ENCODE data around the gene NDUFV2.
A peak's percentile ranks its signal among the peaks of the same experiment; 100 is the strongest.

The NDUFV2 gene

DNA sequence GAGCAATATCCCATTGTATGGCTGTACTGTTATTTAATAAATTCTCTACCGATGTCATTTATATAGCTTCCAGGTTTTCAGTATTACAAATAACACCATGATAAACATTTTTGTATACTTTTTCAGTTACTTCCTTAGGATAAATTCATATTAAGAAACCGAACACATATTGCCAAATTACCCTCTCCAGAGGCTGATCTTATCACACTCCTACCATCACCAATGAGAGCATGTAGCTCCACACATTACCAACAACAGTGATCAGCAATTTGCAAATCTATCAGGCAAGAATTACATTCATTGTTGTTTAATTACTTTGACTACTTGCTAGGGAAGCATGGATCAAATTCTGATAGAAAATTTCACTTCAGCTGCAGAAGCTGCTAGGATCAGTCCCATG lies 5.8 kb upstream of the NDUFV2 start:
- no peak for DNase-seq (ENCODE audit: low spot score)
- no peak overlapping the region for H3K27ac ChIP-seq
- H3K4me3 ChIP-seq, result no peak overlapping the region
- TF ChIP-seq, protein P1, sequence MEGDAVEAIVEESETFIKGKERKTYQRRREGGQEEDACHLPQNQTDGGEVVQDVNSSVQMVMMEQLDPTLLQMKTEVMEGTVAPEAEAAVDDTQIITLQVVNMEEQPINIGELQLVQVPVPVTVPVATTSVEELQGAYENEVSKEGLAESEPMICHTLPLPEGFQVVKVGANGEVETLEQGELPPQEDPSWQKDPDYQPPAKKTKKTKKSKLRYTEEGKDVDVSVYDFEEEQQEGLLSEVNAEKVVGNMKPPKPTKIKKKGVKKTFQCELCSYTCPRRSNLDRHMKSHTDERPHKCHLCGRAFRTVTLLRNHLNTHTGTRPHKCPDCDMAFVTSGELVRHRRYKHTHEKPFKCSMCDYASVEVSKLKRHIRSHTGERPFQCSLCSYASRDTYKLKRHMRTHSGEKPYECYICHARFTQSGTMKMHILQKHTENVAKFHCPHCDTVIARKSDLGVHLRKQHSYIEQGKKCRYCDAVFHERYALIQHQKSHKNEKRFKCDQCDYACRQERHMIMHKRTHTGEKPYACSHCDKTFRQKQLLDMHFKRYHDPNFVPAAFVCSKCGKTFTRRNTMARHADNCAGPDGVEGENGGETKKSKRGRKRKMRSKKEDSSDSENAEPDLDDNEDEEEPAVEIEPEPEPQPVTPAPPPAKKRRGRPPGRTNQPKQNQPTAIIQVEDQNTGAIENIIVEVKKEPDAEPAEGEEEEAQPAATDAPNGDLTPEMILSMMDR (IDR thresholded peaks at IDR 0.05), result no peak

DNA sequence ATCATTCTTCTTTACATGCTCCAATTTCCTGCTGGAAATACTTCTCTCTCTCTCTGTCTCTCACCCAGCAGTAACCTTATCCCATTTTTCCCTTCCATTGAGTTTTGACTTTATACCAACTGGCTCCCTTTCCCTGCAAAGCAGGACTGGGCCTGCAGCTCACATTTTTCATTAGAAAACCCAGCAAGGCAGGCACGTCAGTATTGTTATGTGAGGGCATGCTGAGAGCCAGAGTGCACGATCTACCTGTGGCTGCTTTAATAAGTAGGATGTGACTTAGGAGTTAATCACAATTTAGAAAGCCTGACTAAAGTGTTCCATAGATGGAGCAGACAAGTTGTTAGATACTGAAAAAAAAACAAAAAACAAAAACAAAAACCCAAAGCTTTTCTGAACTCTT lies 5.2 kb upstream of the NDUFV2 start:
- no peak overlapping the region for H3K27ac ChIP-seq
- DNase-seq (ENCODE audit: low spot score), result no peak
- TF ChIP-seq, protein P1 (IDR thresholded peaks at IDR 0.05), result no peak
- H3K4me3 ChIP-seq, result no peak overlapping the region

DNA sequence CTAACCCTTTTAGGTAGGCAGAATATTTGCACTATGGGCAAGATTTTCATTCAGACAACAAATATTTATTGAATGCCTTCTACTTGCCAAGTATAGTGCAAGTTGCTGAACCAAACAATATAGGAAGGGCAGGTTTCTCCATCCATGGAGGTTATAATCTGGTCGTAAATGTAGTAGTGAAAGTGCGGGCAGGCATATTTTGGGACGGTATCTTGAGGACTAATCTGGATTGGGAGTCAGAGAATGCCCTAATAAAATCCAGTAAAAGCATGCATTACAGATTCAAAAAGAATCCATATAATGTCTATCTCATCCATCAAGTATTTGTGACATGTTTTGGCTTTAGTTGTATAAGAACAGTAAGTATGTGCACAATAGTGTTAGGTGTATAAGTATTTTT lies 1.7 kb upstream of the NDUFV2 start:
- H3K27ac ChIP-seq, result no peak overlapping the region
- H3K4me3 ChIP-seq, result no peak overlapping the region
- TF ChIP-seq, protein P1 (IDR thresholded peaks at IDR 0.05), result no peak
- no peak for DNase-seq (ENCODE audit: low spot score)

DNA sequence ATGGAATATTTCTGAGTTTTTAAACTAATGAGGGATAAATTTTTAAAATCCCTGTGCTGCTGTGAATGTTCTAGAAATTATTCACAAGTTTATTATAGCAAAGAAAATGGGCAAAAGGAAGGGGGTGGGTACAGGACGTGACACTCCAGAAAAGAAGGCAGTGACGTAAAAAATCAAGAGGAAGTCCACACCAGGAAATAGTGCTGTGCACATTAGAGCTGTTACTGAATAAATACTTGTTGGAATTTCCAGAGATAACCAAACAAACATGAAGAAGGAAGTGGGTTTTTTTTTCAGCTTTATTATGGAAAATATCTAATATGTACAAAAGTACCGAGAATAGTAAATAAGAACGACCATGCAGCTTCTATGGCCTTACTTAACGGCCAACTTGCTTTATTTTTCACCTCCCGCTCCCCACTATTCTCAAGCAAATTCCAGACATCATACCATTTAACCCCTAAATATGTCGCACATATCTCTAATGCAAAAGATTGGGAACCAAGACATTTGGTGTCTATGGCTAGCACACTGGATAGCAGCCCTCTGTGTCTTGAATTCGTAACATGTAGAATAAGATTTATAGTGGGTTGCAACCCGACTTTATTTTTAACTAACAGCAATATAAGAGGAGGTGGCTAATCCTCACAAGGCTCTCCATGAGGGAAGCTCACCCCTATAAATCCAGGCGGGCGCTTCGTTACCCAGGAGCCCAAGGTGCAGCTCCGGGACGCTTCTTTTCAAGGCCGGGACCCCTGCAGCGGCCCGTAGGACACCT lies 580 bp upstream of the NDUFV2 start:
- TF ChIP-seq, protein P1 (IDR thresholded peaks at IDR 0.05), result no peak
- Histone ChIP-seq H3K4me3 (peak overlapping the region; percentile 85), H3K27ac (peak overlapping the region; percentile 94 to 95)
- no peak for DNase-seq (ENCODE audit: low spot score)

DNA sequence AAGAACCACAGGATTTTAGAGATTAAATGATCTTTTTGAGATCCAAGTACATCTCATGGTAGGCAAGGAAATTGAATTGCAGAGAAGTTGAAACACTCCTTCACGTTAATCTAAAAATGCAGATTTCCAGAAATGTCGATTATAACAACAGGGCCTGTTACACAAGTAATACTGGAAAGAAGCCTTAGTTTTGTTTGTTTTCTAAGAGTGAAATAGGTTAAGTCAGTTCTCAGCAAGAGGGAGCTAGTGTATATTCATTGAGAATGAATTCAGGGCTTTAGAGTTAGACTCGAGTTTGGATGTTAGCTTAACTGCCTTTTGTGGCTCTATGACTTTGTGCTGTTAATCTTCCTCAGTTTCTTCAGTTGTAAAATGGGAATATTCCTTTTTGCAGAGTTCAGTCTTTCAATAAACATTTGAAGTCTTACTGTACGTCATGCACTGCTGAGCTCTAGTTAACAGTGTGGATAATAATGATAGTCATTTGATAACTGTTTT lies 926 bp downstream of the NDUFV2 start:
- Histone ChIP-seq H3K4me3 (peak overlapping the region; percentile 85), H3K27ac (peak overlapping the region; percentile 94 to 95)
- DNase-seq (ENCODE audit: low spot score), result no peak
- TF ChIP-seq, protein P1 (IDR thresholded peaks at IDR 0.05), result no peak

DNA sequence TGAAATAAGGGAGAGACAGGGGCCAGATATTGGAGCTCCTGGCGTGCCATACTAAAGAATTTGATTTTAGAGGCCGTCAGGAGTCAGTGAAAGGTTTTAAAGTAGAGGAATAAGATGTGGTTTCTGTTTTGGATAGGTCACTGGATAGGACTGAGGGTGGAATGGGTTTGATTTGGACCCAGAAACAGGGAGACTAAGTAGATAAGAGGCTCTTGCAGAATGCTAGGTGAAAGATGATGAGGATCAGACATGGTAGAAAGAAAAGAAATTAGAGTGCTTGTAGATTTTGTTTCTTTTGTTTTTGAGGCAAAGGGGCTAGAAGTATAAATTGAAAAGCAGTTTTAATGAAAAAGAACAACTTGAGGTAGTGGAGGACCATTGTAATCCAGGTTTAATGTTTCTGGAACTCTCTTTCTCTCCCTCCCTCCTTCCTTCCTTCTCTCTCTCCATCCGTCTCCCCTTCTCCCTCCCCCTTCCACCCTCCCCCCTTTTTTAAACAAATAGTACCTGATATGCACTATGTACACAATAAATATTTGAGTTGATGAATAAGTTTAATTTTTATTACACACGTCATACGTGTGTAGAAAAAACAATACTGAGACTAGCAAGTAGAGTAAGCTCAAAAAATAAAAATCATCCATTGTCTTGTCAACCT lies 1.9 kb downstream of the NDUFV2 start:
- TF ChIP-seq, protein P1 (IDR thresholded peaks at IDR 0.05), result no peak
- DNase-seq (ENCODE audit: low spot score), result no peak
- Histone ChIP-seq H3K4me3 (peak overlapping the region; percentile 85), H3K27ac (peak overlapping the region; percentile 94 to 95)
